Adrenal gland (tissue), 5 donors: ENCODE measurements around the gene AGO4.

Experiments
- POLR2A ChIP-seq, 2 donors: fragments of 450-650 bp; IDR thresholded peaks; one replicate each; pipeline ENCODE4 v1.6.1; 2017; ENCODE audit warnings: antibody characterized with exemption in 2 of 2, mild to moderate bottlenecking in 2 of 2, moderate library complexity in 1 of 2
- TF ChIP-seq, protein P1 (sequence below), 6 experiments: fragments of 450-650 bp in 4 of 6; fragments of 200-600 bp in 2 of 6; sonication (generic) in 1 of 6; IDR thresholded peaks; 1 replicate in 5 of 6; 2 replicates in 1 of 6; pipeline versions ENCODE4 v1.5.1 to v1.8.0; 2016 to 2021; ENCODE audit warnings: antibody characterized with exemption in 6 of 6, mild to moderate bottlenecking in 2 of 6, moderate library complexity in 1 of 6
- donor health status: DM: no; HTN: no; CAD: no.

DNA sequence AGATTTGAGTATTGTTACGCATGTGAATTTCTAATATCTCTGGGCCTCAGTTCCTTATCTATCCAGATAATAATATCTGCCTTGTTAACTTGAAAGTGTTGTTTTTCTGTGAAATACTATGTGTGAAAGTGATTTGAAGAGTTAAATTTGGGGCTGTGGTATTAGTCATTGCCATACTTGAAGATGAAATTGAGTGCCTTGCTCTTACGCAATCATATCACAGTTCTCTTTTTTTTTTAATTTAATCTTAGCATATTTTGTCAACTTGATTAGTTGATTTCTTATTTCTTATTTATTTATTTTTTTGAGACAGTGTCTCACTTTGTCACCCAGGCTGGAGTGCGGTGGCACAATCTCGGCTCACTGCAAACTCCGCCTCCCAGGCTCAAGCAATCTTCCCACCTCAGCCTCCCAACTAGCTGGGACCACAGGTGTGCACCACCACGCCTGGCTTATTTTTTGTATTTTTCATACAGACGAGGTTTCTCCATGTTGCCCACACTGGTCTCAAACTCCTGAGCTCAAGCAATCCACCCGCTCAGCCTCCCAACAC is 31.0 kb downstream of the AGO4 start:
- TF ChIP-seq, protein P1, sequence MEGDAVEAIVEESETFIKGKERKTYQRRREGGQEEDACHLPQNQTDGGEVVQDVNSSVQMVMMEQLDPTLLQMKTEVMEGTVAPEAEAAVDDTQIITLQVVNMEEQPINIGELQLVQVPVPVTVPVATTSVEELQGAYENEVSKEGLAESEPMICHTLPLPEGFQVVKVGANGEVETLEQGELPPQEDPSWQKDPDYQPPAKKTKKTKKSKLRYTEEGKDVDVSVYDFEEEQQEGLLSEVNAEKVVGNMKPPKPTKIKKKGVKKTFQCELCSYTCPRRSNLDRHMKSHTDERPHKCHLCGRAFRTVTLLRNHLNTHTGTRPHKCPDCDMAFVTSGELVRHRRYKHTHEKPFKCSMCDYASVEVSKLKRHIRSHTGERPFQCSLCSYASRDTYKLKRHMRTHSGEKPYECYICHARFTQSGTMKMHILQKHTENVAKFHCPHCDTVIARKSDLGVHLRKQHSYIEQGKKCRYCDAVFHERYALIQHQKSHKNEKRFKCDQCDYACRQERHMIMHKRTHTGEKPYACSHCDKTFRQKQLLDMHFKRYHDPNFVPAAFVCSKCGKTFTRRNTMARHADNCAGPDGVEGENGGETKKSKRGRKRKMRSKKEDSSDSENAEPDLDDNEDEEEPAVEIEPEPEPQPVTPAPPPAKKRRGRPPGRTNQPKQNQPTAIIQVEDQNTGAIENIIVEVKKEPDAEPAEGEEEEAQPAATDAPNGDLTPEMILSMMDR (IDR thresholded peaks at IDR 0.05), result no peak
- TF ChIP-seq POLR2A (IDR thresholded peaks at IDR 0.05), result no peak
